HepG2 (cell line): ENCODE results near the gene GPC3. TPM values are rescaled to one million over a fixed set of nuclear protein-coding genes. Genes with fewer than 3 reads are reported as not detected.
A peak's percentile ranks its signal among the peaks of the same experiment; 100 is the strongest.

Experiments
- GATAD2A ChIP-seq: IDR thresholded peaks from 2 replicates; pipeline ENCODE4 v1.6.1; 2016
- JUN ChIP-seq: sonication (generic); formaldehyde crosslinking; IDR thresholded peaks from 2 replicates; pipeline ENCODE4 v1.4.0; 2020; ENCODE audit warnings: mild to moderate bottlenecking, missing genetic modification reagents
- RARA ChIP-seq: IDR thresholded peaks from 2 replicates; pipeline ENCODE4 v1.6.1; 2016; ENCODE audit warnings: missing genetic modification reagents, missing compliant biosample characterization
- THYN1 ChIP-seq: sonication (generic); formaldehyde crosslinking; IDR thresholded peaks from 2 replicates; pipeline ENCODE4 v1.8.1; 2023; ENCODE audit warnings: low read depth, mild to moderate bottlenecking, moderate library complexity, missing genetic modification reagents, borderline replicate concordance
- YEATS2 ChIP-seq: sonication (generic); formaldehyde crosslinking; IDR thresholded peaks from 2 replicates; pipeline ENCODE4 v1.4.0; 2020; ENCODE audit warnings: missing genetic modification reagents, borderline replicate concordance
- ZFP36L2 ChIP-seq: sonication (generic); formaldehyde crosslinking; IDR thresholded peaks from 2 replicates; pipeline ENCODE4 v1.4.0; 2020; ENCODE audit warnings: missing genetic modification reagents
- ZNF318 ChIP-seq: sonication (generic); formaldehyde crosslinking; IDR thresholded peaks from 2 replicates; pipeline ENCODE4 v1.4.0; 2020; ENCODE audit warnings: mild to moderate bottlenecking, missing genetic modification reagents
- ZNF615 ChIP-seq: sonication (generic); formaldehyde crosslinking; IDR thresholded peaks from 2 replicates; pipeline ENCODE4 v1.5.0; 2020; ENCODE audit warnings: mild to moderate bottlenecking, missing genetic modification reagents, borderline replicate concordance
- ZNF674 ChIP-seq: sonication (generic); formaldehyde crosslinking; IDR thresholded peaks from 2 replicates; pipeline ENCODE4 v1.5.0; 2020; ENCODE audit warnings: low read depth, mild to moderate bottlenecking, missing genetic modification reagents
- ZNF83 ChIP-seq: sonication (generic); formaldehyde crosslinking; IDR thresholded peaks from 2 replicates; pipeline ENCODE4 v1.4.0; 2020; ENCODE audit warnings: missing genetic modification reagents, mild to moderate bottlenecking, borderline replicate concordance
- ZUFSP ChIP-seq: sonication (generic); formaldehyde crosslinking; IDR thresholded peaks from 2 replicates; pipeline ENCODE4 v1.9.0; 2021; ENCODE audit warnings: missing genetic modification reagents, mild to moderate bottlenecking, borderline replicate concordance
- polyA plus RNA-seq, 8 experiments: library from polyadenylated mRNA; depleted of rRNA in 3 of 8; stranded (reverse) in 7 of 8; unstranded in 1 of 8; fragments of >200 nt; fragmentation: Illumina TruSeq in 4 of 8; extraction: Trizol in 4 of 8; gene quantifications; 2 replicates each; pipeline versions ENCODE4 v1.2.1 to v1.2.3, GENCODE V29; 2011 to 2016; ENCODE audit warnings: low read depth in 4 of 8, missing spikeins in 1 of 8, mixed read lengths in 1 of 8; ENCODE audit not compliant: insufficient read depth in 1 of 8
- total RNA-seq, 5 experiments: library from RNA; depleted of rRNA; stranded (reverse); fragments of >200 nt; fragmentation: Illumina TruSeq; extraction: Trizol; gene quantifications; 2 replicates each; pipeline ENCODE4 v1.2.3, GENCODE V29; 2016; ENCODE audit warnings: low read depth in 1 of 5
- TF ChIP-seq, protein P1 (sequence below): sonication (generic); formaldehyde crosslinking; IDR thresholded peaks from 2 replicates; pipeline ENCODE4 v1.4.0; 2020; ENCODE audit warnings: missing genetic modification reagents
- TF ChIP-seq, protein P2 (sequence below): sonication (generic); formaldehyde crosslinking; IDR thresholded peaks from 2 replicates; pipeline ENCODE4 v1.4.0; 2020; ENCODE audit warnings: missing genetic modification reagents, mild to moderate bottlenecking, borderline replicate concordance

The GPC3 gene
- total and polyA plus RNA-seq, 2 of the 13 experiments (the other 11 are each of a cell fraction or from before 2014, with no cell fraction given): 1,799 to 3,263 TPM

GRCh38 chrX:133991814-133992213 lies 6.4 kb upstream of the GPC3 start (continued):
- TF ChIP-seq ZNF318 (CRISPR knock-in tag): no peak
- TF ChIP-seq, protein P1, sequence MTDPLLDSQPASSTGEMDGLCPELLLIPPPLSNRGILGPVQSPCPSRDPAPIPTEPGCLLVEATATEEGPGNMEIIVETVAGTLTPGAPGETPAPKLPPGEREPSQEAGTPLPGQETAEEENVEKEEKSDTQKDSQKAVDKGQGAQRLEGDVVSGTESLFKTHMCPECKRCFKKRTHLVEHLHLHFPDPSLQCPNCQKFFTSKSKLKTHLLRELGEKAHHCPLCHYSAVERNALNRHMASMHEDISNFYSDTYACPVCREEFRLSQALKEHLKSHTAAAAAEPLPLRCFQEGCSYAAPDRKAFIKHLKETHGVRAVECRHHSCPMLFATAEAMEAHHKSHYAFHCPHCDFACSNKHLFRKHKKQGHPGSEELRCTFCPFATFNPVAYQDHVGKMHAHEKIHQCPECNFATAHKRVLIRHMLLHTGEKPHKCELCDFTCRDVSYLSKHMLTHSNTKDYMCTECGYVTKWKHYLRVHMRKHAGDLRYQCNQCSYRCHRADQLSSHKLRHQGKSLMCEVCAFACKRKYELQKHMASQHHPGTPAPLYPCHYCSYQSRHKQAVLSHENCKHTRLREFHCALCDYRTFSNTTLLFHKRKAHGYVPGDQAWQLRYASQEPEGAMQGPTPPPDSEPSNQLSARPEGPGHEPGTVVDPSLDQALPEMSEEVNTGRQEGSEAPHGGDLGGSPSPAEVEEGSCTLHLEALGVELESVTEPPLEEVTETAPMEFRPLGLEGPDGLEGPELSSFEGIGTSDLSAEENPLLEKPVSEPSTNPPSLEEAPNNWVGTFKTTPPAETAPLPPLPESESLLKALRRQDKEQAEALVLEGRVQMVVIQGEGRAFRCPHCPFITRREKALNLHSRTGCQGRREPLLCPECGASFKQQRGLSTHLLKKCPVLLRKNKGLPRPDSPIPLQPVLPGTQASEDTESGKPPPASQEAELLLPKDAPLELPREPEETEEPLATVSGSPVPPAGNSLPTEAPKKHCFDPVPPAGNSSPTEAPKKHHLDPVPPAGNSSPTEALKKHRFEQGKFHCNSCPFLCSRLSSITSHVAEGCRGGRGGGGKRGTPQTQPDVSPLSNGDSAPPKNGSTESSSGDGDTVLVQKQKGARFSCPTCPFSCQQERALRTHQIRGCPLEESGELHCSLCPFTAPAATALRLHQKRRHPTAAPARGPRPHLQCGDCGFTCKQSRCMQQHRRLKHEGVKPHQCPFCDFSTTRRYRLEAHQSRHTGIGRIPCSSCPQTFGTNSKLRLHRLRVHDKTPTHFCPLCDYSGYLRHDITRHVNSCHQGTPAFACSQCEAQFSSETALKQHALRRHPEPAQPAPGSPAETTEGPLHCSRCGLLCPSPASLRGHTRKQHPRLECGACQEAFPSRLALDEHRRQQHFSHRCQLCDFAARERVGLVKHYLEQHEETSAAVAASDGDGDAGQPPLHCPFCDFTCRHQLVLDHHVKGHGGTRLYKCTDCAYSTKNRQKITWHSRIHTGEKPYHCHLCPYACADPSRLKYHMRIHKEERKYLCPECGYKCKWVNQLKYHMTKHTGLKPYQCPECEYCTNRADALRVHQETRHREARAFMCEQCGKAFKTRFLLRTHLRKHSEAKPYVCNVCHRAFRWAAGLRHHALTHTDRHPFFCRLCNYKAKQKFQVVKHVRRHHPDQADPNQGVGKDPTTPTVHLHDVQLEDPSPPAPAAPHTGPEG (CRISPR knock-in tag): no peak
- no peak for TF ChIP-seq THYN1 (CRISPR knock-in tag)
- no peak for TF ChIP-seq ZNF674 (CRISPR knock-in tag)
- no peak for TF ChIP-seq YEATS2
- peak; percentile 48; the same call in 1 of the 2 replicates for TF ChIP-seq GATAD2A (CRISPR knock-in tag)
- TF ChIP-seq ZUFSP: no peak
- TF ChIP-seq ZNF83: no peak
- TF ChIP-seq, protein P2, sequence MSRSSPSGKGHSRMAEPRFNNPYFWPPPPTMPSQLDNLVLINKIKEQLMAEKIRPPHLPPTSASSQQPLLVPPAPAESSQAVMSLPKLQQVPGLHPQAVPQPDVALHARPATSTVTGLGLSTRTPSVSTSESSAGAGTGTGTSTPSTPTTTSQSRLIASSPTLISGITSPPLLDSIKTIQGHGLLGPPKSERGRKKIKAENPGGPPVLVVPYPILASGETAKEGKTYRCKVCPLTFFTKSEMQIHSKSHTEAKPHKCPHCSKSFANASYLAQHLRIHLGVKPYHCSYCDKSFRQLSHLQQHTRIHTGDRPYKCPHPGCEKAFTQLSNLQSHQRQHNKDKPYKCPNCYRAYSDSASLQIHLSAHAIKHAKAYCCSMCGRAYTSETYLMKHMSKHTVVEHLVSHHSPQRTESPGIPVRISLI: peak; percentile 73; the same call in 1 of the 2 replicates
- peak; percentile 65 for TF ChIP-seq RARA
- TF ChIP-seq JUN (CRISPR knock-in tag): no peak
- TF ChIP-seq ZNF615 (CRISPR knock-in tag): no peak
- no peak for TF ChIP-seq ZFP36L2 (CRISPR knock-in tag)
